ENCODE measurements around the gene KCNMA1. TPM values are rescaled to one million over a fixed set of nuclear protein-coding genes. Genes with fewer than 3 reads are reported as not detected.

KCNMA1 gene
- total and polyA plus RNA-seq, 8 donors: 2.8 to 21.1 (median 4.3) TPM

- DNase-seq: no peak
- H3K27ac ChIP-seq: no peak overlapping the region
- no peak overlapping the region for H3K4me3 ChIP-seq
- intact Hi-C loops (cut with DNase I): no loop called here
- TF ChIP-seq CTCF (IDR thresholded peaks at IDR 0.05): no peak
- H3K27me3 ChIP-seq: no peaks in the 10 kb centered on the region
- no peak for ATAC-seq
- H3K36me3 ChIP-seq: no peaks in the 10 kb centered on the region
- peaks cover 0 to 7% of the 10 kb centered on the region in 2 donors for H3K4me1 ChIP-seq
- H3K9me3 ChIP-seq: no peaks in the 10 kb centered on the region
Measured at GRCh38 chr10:77103213-77103612, 534.4 kb downstream of the KCNMA1 start.

DNA sequence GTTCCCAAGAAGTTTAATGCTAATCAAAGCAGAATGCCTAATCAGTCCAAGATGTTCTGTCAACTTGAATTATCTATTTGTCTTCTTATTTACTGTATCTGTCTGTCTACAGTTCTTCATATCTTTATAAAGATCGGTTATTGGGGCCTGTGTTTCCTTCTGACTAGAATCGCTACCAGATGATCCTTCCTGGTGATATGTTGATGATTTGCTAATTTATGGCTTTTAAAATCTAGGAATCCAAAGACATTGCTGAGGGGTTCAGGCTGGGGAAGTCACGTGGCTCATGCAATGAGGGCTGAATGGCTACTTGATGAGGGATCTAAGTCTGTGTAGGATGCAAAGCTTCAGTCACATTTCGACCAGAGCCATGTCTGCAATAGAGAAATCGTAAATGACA is 536.3 kb downstream of the KCNMA1 start:
- intact Hi-C loops (cut with DNase I): no loop called here
- Histone ChIP-seq H3K4me3 (no peak overlapping the region), H3K4me1 (peaks cover 0 to 7% of the 10 kb centered on the region in 2 donors), H3K27me3 (no peaks in the 10 kb centered on the region), H3K27ac (no peak overlapping the region), H3K36me3 (no peaks in the 10 kb centered on the region), H3K9me3 (no peaks in the 10 kb centered on the region)
- no peak for TF ChIP-seq CTCF (IDR thresholded peaks at IDR 0.05)
- ATAC-seq (no peak), DNase-seq (no peak)

GRCh38 chr10:77099136-77099535 is 538.5 kb downstream of the KCNMA1 start:
- H3K27me3 ChIP-seq: no peaks in the 10 kb centered on the region
- no peak for TF ChIP-seq CTCF (IDR thresholded peaks at IDR 0.05)
- no peaks in the 10 kb centered on the region for H3K9me3 ChIP-seq
- DNase-seq (no peak), ATAC-seq (peak; percentile 68)
- intact Hi-C loops (cut with DNase I): no loop called here
- H3K27ac ChIP-seq: no peak overlapping the region
- H3K4me1 ChIP-seq: no peaks in the 10 kb centered on the region
- no peaks in the 10 kb centered on the region for H3K36me3 ChIP-seq
- H3K4me3 ChIP-seq: no peak overlapping the region

DNA sequence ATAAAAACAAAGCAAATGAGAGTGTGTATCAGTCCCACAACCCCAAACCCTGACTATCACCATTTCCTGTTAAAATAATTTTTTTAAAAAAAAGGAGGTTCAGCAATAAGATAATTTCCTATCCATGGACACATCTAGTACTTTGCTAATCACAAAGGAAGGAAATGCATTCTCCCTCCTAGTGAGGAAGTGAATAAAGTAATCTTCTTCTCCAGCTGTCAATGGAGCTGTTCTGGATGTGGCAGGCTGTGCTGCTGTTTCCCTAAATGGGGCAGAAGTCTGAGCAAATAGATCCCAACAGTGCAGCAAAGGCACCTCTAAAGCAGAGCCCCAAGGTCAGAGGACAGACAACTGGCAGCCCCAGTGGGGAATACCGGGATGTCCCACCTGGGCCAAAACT is 540.0 kb downstream of the KCNMA1 start:
- ATAC-seq: no peak
- no peak for DNase-seq
- Histone ChIP-seq H3K27ac (no peak overlapping the region), H3K36me3 (no peaks in the 10 kb centered on the region), H3K4me3 (no peak overlapping the region), H3K4me1 (no peaks in the 10 kb centered on the region), H3K27me3 (no peaks in the 10 kb centered on the region), H3K9me3 (no peaks in the 10 kb centered on the region)
- no peak for TF ChIP-seq CTCF (IDR thresholded peaks at IDR 0.05)
- intact Hi-C loops (cut with DNase I): no loop called here

DNA sequence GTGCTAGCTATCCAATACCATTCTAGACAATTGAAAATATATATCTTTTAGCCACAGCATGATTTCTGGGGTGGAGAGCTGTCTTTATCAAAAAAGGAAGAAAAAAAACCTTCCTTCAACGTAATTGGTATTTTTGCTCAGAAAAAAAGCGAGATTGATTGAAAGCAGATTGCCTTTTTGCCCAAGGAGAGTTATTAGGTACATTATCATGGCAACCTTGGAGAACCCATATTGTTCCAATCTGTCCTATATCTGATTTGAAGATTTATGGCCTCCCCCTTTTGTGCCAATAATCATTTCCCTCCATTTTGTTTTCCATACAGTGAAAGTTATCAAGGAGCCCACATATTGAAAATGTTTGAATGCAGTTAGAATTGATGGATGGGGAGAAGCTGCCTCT is 544.5 kb downstream of the KCNMA1 start:
- intact Hi-C loops (cut with DNase I): no loop called here
- no peak for TF ChIP-seq CTCF (IDR thresholded peaks at IDR 0.05)

More for the DNA sequence above, 544.5 kb downstream of the KCNMA1 start:
- Histone ChIP-seq H3K4me1 (no peaks in the 10 kb centered on the region), H3K27ac (no peak overlapping the region), H3K27me3 (no peaks in the 10 kb centered on the region), H3K36me3 (no peaks in the 10 kb centered on the region), H3K9me3 (no peaks in the 10 kb centered on the region), H3K4me3 (no peak overlapping the region)
- no peak for DNase-seq
- ATAC-seq: no peak

Data from left lung (tissue), 10 donors.